Stimulated activated CD4-positive, alpha-beta T cell treated with anti-CD3 and anti-CD28 coated beads, Interleukin-2, amount 100 ng/mL, for 4 hours (primary cell): ENCODE data around the gene CLMP.

Experiments used
- DNase-seq: peaks from one replicate; pipeline ENCODE4 v3.0.0-alpha.2; 2020; ENCODE audit warnings: low read depth

Gene CLMP

DNA sequence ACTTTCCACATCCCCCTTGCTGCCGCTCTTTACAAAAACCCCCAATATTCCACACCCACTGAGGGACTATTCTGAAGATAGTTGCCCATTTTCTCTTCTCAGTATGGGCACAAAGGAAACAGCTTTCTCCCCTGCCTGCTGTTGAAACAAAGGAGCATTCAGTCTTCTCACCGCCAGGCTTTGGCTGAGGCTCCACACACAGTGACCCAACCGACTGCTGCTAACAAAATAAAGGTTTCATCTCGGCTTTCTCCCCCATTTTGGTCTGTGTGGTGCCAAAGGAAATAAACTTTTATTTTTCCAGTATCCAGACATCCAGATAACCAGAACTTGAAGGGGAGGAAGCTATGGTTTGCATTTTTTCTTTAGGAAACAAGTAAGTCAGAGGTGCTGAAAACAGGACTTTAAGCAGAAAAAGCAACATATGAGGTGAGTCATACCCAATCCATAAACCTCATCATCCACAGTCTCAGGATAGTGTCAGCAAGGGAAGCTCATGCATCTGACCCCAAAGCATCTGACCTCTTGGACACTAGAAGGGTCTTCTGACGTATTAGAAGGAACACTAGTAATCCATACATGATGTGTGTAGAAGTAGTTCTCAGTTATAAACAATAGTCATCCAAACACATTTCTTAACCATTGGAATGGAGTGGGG lies 6.4 kb downstream of the CLMP start:
- no peak for DNase-seq

DNA sequence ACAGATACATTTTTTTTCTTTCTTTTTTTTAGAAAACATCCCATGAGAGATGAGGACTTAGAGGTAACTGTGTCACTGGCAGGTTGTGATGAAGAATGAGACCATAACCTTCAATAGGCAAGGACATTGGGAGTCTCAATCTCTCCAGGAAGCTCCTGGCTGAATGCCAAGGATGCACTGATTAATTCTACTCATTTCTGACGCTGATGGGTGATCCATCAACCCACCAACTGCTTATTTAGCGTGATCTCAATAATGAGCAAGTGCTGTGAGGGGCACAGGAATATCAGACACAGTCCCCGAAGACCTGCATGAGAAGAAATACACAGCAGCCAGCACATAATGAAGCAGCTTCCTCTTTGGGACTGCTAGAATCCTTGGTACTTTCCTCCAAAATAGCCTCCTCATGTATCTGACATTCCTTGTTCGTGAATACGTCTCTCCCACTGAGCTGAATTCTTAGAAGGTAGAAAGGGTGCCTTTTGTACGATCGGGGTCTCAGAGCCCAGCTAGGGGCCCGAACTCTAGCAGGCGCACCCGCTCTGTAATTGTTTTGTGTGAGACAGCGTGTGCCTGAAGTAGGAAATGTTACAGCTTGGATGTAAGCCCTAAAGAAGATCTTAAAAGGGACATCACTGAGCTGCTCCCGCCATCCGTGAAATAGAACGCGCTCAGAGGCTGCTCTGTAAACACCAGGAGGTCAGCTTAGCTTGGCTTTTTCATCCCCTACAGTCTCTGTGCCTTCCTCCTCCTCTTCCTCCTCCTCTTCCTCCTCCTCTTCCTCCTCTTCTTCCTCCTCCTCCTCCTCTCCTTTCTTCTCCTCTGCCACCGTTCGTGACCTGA lies 7.2 kb downstream of the CLMP start:
- DNase-seq: no peak

DNA sequence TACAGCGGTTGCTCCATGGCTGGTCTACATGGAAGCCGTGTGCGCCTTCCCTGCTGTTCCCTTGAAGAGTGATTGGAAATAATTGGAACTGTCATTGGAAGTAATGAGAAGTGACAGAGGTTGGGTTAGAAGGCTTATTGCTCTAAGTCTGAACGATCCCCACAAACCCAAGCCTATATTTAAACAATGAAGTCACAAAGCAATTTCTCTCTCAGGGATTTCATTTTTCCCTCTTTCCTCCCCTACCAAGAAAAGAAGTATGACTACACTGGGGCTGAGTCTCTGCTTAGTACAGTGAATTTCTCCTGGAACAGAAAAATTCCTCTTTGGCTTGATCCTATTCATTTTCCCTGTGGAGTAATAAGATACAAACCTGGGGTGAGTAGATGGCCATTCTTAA lies 7.8 kb downstream of the CLMP start:
- DNase-seq: no peak

DNA sequence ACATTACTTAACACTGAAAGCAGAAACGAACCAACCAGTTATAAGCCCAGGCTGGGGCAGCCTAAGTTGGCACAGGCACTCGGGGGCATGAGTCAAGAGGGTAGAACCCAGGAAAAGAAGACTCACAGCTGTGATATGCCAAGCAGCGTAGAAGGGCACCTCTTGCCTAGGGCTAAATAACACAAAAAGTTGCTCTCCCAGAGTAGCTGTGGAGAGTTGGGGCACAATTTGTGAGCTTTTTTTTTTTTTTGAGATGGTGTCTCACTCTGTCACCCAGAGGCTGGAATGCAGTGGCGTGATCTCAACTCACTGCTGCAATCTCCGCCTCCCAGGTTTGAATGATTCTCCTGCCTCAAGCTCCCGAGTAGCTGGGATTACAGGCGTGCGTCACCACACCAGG lies 8.8 kb downstream of the CLMP start:
- DNase-seq: no peak

DNA sequence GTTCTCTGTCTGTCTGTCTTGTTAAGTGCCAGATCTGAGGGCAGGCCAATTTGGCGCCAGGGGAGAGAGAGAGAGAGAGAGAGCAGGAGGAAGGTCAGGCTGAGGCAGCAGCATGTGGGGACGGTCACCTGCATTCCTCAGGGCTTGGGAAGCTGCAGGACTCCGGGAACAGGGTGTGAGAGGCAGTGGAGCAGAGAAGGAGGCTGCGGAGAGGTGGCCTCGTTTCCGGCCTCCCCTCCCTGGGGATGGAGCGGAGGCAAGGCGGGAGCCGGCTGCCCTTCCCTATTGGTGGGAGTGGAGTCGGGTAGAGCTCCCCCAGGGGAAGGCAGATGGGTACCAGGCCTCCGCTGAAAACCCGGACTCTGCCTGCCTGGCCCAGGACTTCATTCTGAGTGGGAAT lies 9.7 kb downstream of the CLMP start:
- no peak for DNase-seq

DNA sequence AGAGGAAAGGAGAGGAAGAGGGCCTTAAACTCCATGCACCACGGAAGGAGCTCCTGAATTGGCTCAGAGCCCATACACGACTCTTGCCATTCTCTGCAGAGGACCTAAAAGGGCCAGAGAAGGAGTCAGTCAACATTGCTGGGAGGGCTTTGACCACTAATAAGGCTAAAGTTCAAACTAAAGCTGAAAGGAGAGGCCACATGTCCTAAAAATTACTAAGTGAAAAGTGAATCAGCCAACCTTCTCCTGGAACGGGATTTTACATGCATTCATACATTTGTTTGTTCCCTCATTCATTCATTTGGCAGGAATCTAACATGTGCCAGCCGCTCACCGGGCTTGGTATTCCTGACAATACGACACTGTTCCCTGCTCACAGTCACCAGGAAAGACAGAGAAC lies 10.5 kb downstream of the CLMP start:
- DNase-seq: no peak

DNA sequence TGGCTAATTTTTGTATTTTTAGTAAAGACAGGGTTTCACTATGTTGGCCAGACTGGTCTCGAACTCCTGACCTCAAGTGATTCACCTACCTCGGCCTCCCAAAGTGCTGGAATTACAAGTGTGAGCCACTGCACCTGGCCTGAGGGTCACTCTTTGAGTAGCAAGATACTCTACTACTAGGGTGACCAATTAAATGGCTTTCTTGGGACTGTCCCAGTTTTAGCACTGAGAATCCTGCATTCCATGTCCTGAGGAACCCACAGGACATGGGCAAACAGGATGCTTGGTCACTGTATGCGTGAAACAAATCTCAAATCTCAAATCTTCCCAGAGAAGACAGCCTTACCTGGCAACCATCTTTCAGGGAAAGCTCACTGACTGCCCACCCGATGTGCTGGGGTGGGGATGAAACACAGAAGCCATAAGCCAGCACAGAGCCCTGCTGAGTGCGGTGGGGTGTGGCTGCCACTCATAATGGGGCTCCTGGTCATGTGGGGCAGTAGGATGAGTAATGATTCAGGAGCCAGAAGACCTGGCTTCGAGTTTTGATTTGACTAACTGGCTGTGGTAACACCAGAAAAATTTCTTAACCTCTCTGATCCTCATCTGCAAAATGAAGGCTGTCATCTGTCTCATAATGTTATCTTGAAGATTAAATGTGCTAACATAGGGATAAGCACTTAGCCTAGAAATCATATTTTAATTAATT lies 11.5 kb downstream of the CLMP start:
- no peak for DNase-seq

DNA sequence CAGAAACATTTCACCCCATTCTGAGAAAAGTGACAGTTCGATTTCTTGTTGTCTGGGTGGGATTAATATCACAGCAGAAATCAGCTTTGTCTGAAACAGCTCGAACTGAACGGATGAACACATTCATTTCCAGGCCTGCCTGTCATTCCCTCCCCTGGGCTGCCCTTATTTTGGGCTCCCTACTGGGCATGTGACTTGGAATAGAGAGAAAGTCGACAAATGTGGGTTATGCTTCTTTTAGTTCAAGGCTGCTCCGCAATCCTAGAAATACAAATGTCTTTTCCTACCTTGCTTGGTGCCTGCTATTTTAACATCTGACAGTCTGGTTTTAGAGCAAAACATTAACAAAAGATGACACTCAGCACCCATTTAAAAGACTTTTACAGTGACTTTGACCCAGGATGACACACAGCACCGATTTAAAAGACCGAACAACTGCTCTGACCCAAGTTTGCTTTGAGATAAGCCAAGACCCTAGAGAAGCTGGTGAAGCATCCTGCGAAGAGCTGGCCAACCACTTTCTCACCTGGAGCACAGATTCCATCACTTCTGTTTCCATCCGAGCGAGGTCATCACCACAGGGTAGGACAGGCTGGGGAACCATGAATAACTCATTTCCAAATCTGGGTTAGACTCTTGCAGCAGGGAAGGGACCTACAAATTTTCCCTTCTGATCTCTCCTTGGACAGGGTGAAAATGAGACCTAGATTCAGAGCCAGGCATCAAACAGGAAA lies 13.1 kb downstream of the CLMP start:
- DNase-seq: no peak

DNA sequence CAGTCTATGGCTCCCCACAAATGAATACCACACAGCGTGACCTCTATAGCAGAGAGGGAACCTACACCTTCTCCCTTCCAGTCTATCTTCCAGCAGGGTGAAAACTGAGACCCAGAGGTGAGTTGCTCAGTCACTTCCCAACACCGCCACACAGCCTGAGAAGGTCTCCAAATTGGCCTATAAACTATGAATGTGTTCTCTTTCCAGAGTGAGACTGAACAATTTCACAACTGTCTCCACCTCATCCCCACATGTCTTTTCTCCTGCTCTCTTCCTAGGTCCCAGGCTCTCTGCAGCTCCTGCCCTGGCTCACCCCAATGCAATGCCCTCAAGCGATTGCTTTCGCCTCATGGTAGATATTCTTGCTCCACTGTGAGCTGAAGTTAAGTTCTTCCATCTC lies 14.0 kb downstream of the CLMP start:
- DNase-seq: no peak

DNA sequence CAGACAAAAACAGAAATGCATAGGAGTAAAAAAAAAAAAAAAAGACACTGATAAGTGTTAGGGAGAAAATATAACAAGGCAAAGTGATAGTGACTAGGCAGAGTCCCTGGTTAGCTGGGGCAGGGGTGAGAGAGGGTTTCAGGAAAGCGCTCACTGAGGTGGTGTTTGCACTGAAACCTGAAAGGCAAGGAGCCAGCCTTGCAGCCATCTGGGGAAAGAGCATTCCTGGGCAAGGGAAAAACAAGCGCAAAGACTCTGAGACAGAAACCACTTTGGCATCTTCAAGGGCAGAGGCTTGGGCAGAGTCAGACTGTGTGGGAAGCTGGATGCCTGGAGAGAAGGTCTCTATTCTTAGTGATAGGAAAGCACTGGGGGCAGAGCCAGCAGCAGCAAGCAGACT lies 14.5 kb downstream of the CLMP start:
- DNase-seq: no peak

DNA sequence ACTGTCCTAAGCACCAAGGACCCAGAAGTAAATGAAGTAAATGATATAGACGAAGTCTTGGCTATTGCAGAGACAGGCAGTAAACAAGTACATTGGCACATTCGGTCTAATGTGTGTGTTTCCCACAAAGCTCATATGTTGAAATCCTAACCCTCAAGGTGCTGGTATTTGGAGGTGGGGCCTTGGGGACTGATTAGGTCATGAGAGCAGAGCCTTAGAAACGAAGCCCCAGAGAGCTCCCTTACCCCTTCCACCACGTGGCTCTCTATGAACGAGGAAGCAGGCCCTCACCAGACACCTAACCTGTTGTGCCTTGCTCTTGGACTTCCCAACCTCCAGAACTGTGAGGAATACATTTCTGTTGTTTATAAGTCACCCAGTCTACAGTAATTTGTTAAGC lies 14.9 kb downstream of the CLMP start:
- no peak for DNase-seq

DNA sequence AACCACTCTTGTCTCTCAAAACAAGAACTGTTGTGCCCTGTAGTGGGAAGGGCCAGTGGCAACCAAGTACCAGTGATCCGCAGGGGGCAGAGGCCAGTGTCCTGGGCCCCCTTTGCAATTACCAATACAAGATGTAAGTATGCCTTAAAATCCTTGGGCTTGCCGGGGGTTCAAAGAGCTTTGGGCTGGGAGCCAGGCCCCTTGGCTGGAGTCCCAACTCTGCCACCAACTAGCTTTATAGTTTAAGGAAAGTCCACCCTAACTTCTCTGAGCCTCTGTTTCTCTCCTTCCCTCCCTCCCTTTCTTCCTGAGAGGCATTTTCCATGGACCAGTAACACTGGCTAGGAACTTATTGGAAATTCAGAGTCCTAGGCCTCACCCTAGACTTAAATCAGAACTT lies 15.5 kb downstream of the CLMP start:
- DNase-seq: no peak

DNA sequence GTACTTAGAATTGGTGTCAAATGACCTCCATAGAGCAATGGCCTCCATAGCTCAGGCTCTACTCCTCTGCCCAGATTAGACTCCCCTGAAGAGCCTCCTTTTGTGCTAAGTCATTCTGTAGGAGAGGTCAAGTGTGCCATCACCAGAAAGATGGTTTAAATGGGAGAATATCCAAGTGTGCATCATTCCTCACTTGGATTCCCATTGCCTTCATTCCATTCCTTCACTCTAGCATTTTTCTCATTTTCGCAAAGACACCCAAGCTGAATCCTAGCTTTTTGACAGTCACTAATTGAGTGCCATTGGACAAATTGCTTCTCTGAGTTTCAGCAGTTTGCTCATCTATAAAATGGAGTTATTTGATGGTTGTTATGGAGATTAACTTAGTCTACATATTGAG lies 16.9 kb downstream of the CLMP start:
- DNase-seq: no peak

DNA sequence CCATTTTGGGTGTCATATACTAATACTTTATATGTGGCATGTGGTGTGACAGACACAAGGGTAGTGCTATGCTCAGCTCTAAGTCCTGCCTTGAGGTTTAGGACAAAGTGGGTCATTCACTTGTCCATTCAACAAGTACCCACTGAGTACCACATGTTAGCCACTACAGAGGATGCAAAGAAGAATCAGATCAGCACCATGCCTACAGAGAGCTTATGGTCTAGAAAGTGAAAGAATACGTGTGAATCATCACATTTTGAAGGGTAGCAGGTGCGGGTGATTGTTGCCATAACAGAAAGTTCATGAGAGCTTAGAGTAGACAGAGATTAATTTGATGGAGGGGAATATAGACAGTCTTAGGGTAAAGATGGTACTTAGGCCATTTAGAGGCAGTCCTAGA lies 18.3 kb downstream of the CLMP start:
- DNase-seq: no peak

DNA sequence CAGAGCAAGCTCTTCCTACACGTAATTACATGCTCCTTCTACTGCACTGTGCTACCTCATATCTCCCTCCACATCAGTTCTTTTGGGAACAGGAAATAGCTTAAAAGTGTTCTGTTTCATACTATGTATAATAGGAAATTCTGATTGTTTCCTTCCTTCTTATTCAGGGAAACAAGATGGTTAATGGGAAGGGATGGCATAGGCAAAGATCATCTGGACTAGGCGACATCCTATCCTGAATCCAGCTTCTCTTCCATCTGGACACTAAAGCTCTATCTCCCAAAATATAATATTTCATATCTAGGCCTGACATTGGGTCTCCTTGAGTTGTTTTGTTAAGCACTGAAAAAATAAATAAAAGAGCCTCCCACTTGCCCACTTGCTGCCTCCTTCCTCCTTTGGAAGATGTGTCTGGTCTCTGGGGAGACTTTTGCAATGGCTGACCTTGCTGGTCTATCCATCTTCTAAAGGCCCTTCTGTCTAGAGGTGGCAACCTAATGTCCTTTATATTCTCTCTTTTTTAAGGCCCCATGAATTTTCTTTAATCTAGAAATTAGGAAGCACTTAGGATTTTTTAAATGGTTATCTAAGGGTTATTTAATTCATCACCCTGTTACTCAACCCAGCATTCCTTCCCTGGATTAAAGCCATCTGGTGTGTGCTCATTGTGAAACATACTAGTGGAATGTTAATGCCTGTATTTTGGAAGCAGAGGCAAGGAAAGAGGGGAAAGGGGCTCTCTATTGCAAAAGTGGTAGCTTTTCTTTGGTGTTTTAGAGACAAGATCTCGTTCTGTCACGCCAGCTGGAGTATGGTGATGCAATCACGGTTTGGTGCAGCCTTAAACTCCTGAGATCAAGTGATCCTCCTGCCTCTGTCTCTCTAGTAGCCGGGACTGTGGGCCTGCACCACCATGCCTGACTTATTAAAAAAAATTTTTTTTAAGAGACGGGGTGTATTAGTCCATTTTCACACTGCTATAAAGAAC lies 20.6 kb downstream of the CLMP start:
- DNase-seq: no peak

DNA sequence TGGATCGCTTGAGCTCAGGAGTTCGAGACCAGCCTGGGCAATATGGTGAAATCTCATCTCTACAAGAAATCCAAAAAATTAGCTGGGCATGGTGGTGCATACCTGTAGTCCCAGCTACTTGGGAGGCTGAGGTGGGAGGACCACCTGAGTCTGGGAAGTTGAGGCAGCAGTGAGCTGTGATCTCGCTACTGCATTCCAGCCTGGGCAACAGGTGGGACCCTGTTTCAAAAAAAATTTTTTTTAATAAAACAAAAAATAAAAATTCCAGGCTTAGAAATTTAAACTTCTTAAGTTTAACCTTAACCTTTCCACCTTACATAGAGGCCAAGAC lies 21.2 kb downstream of the CLMP start:
- no peak for DNase-seq

DNA sequence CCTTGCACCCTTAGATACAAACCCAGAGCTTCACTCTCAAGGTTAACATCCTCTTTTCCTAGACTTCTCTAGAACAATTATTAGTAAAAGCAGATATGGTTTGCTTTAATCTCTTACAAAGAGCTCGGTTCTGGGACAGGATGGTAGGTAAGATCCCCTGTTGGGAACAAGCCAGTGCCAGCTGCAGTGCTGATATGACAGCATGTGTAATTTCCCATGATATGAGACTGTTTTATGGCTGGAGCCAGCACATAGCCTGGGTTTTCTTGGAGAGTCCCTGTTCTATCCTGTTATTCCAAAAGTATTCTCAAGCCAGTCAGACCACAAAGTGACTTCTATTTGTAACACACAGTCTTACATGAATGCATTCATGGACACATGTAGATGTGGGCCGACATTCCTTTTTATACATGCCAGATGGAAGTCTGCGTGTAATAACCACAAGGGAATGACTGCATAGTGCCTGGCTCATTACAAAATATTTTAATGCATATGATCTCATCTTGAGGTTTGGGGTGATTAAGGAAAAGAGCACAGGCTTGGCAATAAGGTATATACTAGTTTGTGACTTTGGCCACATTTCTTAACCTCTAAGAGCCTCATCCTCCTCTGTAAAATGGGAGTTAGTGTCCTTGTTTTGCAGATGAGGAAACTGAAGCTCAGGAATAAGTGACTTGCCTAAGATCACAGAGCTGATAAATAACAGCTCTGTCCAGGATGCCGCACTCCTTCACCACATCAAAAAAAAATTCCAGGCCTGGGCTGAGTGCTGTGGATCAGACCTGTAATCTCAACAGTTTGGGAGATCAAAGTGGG lies 21.8 kb downstream of the CLMP start:
- DNase-seq: no peak

DNA sequence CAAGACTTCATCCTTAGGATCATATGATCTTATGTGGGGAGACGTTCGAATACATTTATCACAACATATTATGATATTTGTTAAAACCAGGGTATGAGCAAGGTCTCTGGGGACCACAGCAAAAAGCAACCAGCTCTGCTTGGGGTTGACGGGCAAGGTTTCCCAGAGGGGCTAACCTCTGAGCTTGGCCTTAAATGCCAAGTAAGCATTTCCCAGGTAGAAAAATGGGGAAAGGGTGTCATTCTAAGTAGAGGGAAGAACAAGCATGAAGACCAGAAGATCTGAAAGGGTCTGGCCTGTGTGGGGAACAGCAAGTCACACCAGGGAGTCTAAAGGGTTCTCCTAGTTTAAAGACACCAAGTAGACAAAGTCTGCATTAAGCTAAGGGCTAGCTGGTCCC lies 24.1 kb downstream of the CLMP start:
- no peak for DNase-seq

DNA sequence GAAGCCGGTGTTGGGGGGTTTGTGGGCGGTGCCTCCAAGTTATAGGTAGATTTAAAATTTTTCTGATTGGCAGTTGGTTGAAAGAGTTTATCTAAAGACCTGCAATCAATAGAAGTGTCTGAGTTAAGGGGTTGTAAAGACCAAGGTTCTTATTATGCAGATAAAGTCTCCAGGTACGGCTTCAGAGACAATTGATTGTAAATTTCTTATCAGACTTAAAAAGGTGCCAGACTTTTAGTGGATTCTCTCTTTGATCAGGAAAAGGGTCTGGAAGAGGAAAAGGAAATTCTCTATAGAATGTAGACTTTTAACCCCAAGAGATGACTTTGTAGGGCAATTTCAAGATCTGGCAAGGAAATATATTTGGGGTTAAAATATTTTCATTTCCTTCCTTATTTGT lies 25.2 kb downstream of the CLMP start:
- DNase-seq: no peak

DNA sequence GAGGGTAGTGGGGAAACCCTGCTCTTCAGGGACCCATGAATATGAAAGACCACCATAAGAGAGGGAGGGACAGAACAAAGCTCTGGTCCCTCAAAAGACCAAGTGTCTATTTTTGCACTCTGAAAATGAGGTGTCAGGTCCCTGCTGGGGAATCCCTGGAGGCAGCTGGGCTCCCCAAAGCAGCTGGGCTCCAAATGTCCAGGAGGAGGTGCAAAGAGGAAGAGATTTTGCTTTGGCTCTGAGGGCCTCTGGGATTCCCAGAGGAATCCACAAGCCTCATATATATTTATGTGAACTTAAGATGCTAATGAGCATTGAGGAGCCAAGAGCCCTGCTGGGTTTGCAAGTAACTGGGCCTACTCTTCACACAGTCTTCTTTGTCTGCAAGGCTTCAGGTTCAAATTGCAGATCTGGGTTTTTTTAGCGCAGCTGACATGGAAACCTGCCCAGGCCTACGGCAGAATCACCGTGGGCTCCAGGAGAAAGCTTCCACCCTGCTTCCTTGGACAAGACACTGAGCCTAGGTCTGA lies 26.0 kb downstream of the CLMP start:
- no peak for DNase-seq
